HG03575 (cell line): ENCODE results near the gene SRRM3.
A peak's percentile ranks its signal among the peaks of the same experiment; 100 is the strongest.
"Not testable (repeated sequence)": the region's sequence is repeated elsewhere in the genome, so short reads cannot be mapped to it uniquely, and the experiment has no call there.

Experiments
- ATAC-seq: cut with Tn5 transposase; IDR thresholded peaks from one replicate; pipeline ENCODE4 v1.9.1; 2021; ENCODE audit not compliant: unreplicated experiment, insufficient number of reproducible peaks, low FRiP score; ENCODE audit errors: extremely low read depth

SRRM3 gene

GRCh38 chr7:76281006-76281705 is 79.5 kb downstream of the SRRM3 start:
- no peak for ATAC-seq

GRCh38 chr7:76281706-76282343 is 80.1 kb downstream of the SRRM3 start:
- no peak for ATAC-seq

GRCh38 chr7:76282344-76283253 is 80.9 kb downstream of the SRRM3 start:
- no peak for ATAC-seq

GRCh38 chr7:76283254-76284159 is 81.8 kb downstream of the SRRM3 start:
- ATAC-seq: no peak

- ATAC-seq: no peak
These were observed 84.1 kb downstream of the SRRM3 start for GRCh38 chr7:76285604-76286374.

GRCh38 chr7:76286842-76287403 is 85.2 kb downstream of the SRRM3 start:
- ATAC-seq: no peak

- not testable (repeated sequence) for ATAC-seq
These were observed 89.2 kb downstream of the SRRM3 start for GRCh38 chr7:76290847-76291350.

GRCh38 chr7:76291351-76292212 is 89.9 kb downstream of the SRRM3 start:
- ATAC-seq: peak; percentile 43

GRCh38 chr7:76292213-76292573 is 90.5 kb downstream of the SRRM3 start:
- ATAC-seq: no peak

- ATAC-seq: not testable (repeated sequence)
These were observed 91.2 kb downstream of the SRRM3 start for GRCh38 chr7:76292911-76293310.

GRCh38 chr7:76293407-76293901 is 91.8 kb downstream of the SRRM3 start:
- no peak for ATAC-seq

GRCh38 chr7:76294344-76295024 is 92.8 kb downstream of the SRRM3 start:
- no peak for ATAC-seq

- no peak for ATAC-seq
These were observed 95.3 kb downstream of the SRRM3 start for GRCh38 chr7:76296743-76297740.

- no peak for ATAC-seq
These were observed 98.6 kb downstream of the SRRM3 start for GRCh38 chr7:76300166-76300731.

GRCh38 chr7:76301000-76301399 is 99.3 kb downstream of the SRRM3 start:
- ATAC-seq: no peak
